ENCODE data around the gene IFNA8.

The IFNA8 gene

GRCh38 chr9:21452681-21453080, 43.8 kb downstream of the IFNA8 start:
- H3K27ac Mint-ChIP-seq: no peak overlapping the region
- no peaks in the 10 kb centered on the region for H3K4me1 Mint-ChIP-seq
- H3K27me3 Mint-ChIP-seq: peaks cover 8% of the 10 kb centered on the region
- no peak for ATAC-seq
- H3K9me3 Mint-ChIP-seq: no peaks in the 10 kb centered on the region
- no peak overlapping the region for H3K4me3 Mint-ChIP-seq
- DNase-seq: no peak

- Mint-ChIP-seq H3K27ac (no peak overlapping the region), H3K9me3 (no peaks in the 10 kb centered on the region), H3K4me3 (no peak overlapping the region), H3K27me3 (peaks cover 8% of the 10 kb centered on the region), H3K4me1 (no peaks in the 10 kb centered on the region)
- DNase-seq (no peak), ATAC-seq (no peak)
Measured at GRCh38 chr9:21454149-21454548, 45.2 kb downstream of the IFNA8 start.

- H3K4me3 Mint-ChIP-seq: no peak overlapping the region
- ATAC-seq (peak; percentile 92), DNase-seq (peak in 1 of 2 donors; percentile 25)
- H3K9me3 Mint-ChIP-seq: no peaks in the 10 kb centered on the region
- peaks cover 8% of the 10 kb centered on the region for H3K27me3 Mint-ChIP-seq
- no peaks in the 10 kb centered on the region for H3K4me1 Mint-ChIP-seq
- no peak overlapping the region for H3K27ac Mint-ChIP-seq
Measured at GRCh38 chr9:21455320-21455719, 46.4 kb downstream of the IFNA8 start.
